ENCODE measurements around the gene FUT9. TPM values are rescaled to one million over a fixed set of nuclear protein-coding genes. Genes with fewer than 3 reads are reported as not detected.

Gene FUT9
- total and polyA plus RNA-seq, 2 donors (not counting 1 experiment from before 2014, with no cell fraction given), result not detected

GRCh38 chr6:96142142-96142541 lies 126.4 kb downstream of the FUT9 start:
- H3K79me2 ChIP-seq (ENCODE audit: control insufficient read depth, insufficient read depth, low read length), result no peaks in the 10 kb centered on the region
- no peak overlapping the region for H3K9ac ChIP-seq (ENCODE audit: insufficient read depth, low read length)
- TF ChIP-seq, protein P1, sequence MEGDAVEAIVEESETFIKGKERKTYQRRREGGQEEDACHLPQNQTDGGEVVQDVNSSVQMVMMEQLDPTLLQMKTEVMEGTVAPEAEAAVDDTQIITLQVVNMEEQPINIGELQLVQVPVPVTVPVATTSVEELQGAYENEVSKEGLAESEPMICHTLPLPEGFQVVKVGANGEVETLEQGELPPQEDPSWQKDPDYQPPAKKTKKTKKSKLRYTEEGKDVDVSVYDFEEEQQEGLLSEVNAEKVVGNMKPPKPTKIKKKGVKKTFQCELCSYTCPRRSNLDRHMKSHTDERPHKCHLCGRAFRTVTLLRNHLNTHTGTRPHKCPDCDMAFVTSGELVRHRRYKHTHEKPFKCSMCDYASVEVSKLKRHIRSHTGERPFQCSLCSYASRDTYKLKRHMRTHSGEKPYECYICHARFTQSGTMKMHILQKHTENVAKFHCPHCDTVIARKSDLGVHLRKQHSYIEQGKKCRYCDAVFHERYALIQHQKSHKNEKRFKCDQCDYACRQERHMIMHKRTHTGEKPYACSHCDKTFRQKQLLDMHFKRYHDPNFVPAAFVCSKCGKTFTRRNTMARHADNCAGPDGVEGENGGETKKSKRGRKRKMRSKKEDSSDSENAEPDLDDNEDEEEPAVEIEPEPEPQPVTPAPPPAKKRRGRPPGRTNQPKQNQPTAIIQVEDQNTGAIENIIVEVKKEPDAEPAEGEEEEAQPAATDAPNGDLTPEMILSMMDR (conservative IDR thresholded peaks at IDR 0.05 in 1 of 2, IDR thresholded peaks at IDR 0.05 in 1 of 2; ENCODE audit: low read depth in 1 of 2, low read length in 2 of 2), result no peak
- no peaks in the 10 kb centered on the region for H3K4me1 ChIP-seq (ENCODE audit: control insufficient read depth, extremely low read depth, insufficient read depth, low read length)
- H3K27me3 ChIP-seq (ENCODE audit: control insufficient read depth, insufficient read depth, low read length), result no peaks in the 10 kb centered on the region
- no peak overlapping the region for H3K4me2 ChIP-seq (ENCODE audit: extremely low read depth, insufficient read depth, low read length)
- no peaks in the 10 kb centered on the region for H3K9me3 ChIP-seq (ENCODE audit: control insufficient read depth, insufficient read depth, low read depth, low read length)
- H3K4me3 ChIP-seq (replicated peaks in 1 of 4; ENCODE audit: control extremely low read depth in 1 of 4, insufficient read depth in 1 of 4, low read depth in 3 of 4, low read length in 4 of 4), result no peak overlapping the region
- H2AFZ ChIP-seq (ENCODE audit: low read length), result no peak overlapping the region
- no peak for DNase-seq (ENCODE audit: low read depth in 2 of 2)
- H4K20me1 ChIP-seq (ENCODE audit: control insufficient read depth, extremely low read depth, insufficient read depth, low read length), result no peaks in the 10 kb centered on the region
- no peak overlapping the region for H3K27ac ChIP-seq (ENCODE audit: insufficient read depth, low read length)
- no peaks in the 10 kb centered on the region for H3K36me3 ChIP-seq (ENCODE audit: control insufficient read depth, insufficient read depth, low read length)

GRCh38 chr6:96150431-96150830 lies 134.7 kb downstream of the FUT9 start:
- Histone ChIP-seq H3K4me2 (ENCODE audit: extremely low read depth, insufficient read depth, low read length) (no peak overlapping the region), H3K4me1 (ENCODE audit: control insufficient read depth, extremely low read depth, insufficient read depth, low read length) (no peaks in the 10 kb centered on the region)

GRCh38 chr6:96151707-96152106 lies 135.9 kb downstream of the FUT9 start:
- no peak for DNase-seq (ENCODE audit: low read depth in 2 of 2)
- TF ChIP-seq, protein P1 (conservative IDR thresholded peaks at IDR 0.05 in 1 of 2, IDR thresholded peaks at IDR 0.05 in 1 of 2; ENCODE audit: low read depth in 1 of 2, low read length in 2 of 2), result no peak
- no peak for TF ChIP-seq EZH2 (IDR thresholded peaks at IDR 0.05; ENCODE audit: low read length, missing control alignments)
- no peak overlapping the region for H3K4me3 ChIP-seq (replicated peaks in 1 of 4; ENCODE audit: control extremely low read depth in 1 of 4, insufficient read depth in 1 of 4, low read depth in 3 of 4, low read length in 4 of 4)
- H2AFZ ChIP-seq (ENCODE audit: low read length), result no peak overlapping the region
- no peak overlapping the region for H3K4me2 ChIP-seq (ENCODE audit: extremely low read depth, insufficient read depth, low read length)
- H4K20me1 ChIP-seq (ENCODE audit: control insufficient read depth, extremely low read depth, insufficient read depth, low read length), result no peaks in the 10 kb centered on the region
- no peaks in the 10 kb centered on the region for H3K79me2 ChIP-seq (ENCODE audit: control insufficient read depth, insufficient read depth, low read length)
- H3K9me3 ChIP-seq (ENCODE audit: control insufficient read depth, insufficient read depth, low read depth, low read length), result no peaks in the 10 kb centered on the region
- H3K9ac ChIP-seq (ENCODE audit: insufficient read depth, low read length), result no peak overlapping the region
- H3K27ac ChIP-seq (ENCODE audit: insufficient read depth, low read length), result no peak overlapping the region
- H3K4me1 ChIP-seq (ENCODE audit: control insufficient read depth, extremely low read depth, insufficient read depth, low read length), result no peaks in the 10 kb centered on the region
- H3K27me3 ChIP-seq (ENCODE audit: control insufficient read depth, insufficient read depth, low read length), result no peaks in the 10 kb centered on the region
- no peaks in the 10 kb centered on the region for H3K36me3 ChIP-seq (ENCODE audit: control insufficient read depth, insufficient read depth, low read length)

More at GRCh38 chr6:96150431-96150830, 134.7 kb downstream of the FUT9 start:
- Histone ChIP-seq H3K9ac (ENCODE audit: insufficient read depth, low read length) (no peak overlapping the region), H3K4me3 (replicated peaks in 1 of 4; ENCODE audit: control extremely low read depth in 1 of 4, insufficient read depth in 1 of 4, low read depth in 3 of 4, low read length in 4 of 4) (no peak overlapping the region), H2AFZ (ENCODE audit: low read length) (no peak overlapping the region), H3K9me3 (ENCODE audit: control insufficient read depth, insufficient read depth, low read depth, low read length) (no peaks in the 10 kb centered on the region), H4K20me1 (ENCODE audit: control insufficient read depth, extremely low read depth, insufficient read depth, low read length) (no peaks in the 10 kb centered on the region), H3K79me2 (ENCODE audit: control insufficient read depth, insufficient read depth, low read length) (no peaks in the 10 kb centered on the region), H3K27me3 (ENCODE audit: control insufficient read depth, insufficient read depth, low read length) (no peaks in the 10 kb centered on the region), H3K27ac (ENCODE audit: insufficient read depth, low read length) (no peak overlapping the region), H3K36me3 (ENCODE audit: control insufficient read depth, insufficient read depth, low read length) (no peaks in the 10 kb centered on the region)
- no peak for DNase-seq (ENCODE audit: low read depth in 2 of 2)
- TF ChIP-seq EZH2 (IDR thresholded peaks at IDR 0.05; ENCODE audit: low read length, missing control alignments), result no peak
- TF ChIP-seq, protein P1 (conservative IDR thresholded peaks at IDR 0.05 in 1 of 2, IDR thresholded peaks at IDR 0.05 in 1 of 2; ENCODE audit: low read depth in 1 of 2, low read length in 2 of 2), result no peak
